ENCODE results near the gene ABI1. TPM values are rescaled to one million over a fixed set of nuclear protein-coding genes. Genes with fewer than 3 reads are reported as not detected.

ABI1 gene
- polyA plus RNA-seq, 2 of the 4 experiments (the other 2 are of a cell fraction), result 35.8 to 67.6 TPM

DNA sequence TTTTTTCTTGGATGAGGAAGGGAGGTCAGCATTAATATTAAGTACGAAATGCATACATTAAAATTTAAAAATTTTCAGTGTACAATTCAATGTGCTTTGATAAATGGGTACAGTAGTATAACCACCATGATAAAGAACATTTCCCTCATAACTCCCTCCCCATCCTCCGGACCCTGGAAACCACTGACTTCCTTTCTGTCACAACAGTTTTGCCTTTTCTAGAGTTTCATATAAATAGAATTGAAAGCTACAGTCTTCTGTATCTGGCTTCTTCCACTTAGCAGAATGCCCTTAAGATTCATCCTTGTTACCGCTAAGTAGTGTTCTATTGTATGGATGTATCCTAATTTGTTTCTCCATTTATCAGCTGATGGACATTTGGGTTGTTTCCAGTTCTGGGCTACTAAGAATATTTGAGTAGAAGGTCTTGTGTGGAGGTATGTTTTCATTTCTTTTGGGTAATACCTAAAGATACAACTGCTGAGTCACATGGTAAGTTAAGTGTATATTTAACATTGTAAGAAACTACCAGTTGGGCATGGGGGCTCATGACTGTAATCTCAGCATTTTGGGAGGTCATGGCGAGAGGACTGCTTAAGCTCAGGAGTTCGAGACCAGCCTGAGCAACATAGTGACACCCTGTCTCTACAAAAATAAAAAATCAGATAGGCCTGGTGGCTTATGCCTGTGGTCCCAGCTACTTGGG, 30.8 kb downstream of the ABI1 start:
- WGBS (ENCODE audit: missing lambda C conversion rate), result 95% methylated on average over 5 of the region's 5 CpGs
- no peak overlapping the region for H3K4me2 ChIP-seq
- no peaks in the 10 kb centered on the region for H3K9me3 ChIP-seq
- no peak overlapping the region for H3K4me3 ChIP-seq
- ChIA-PET POLR2A (no interaction called here), CTCF (interaction anchor here (0.8 kb wide), 1 partner anchor 15 kb away, joined by 4 read pairs; no protein-coding TSS in a partner anchor)
- ATAC-seq, result no peak
- H3K27ac ChIP-seq, result no peak overlapping the region
- H3K4me1 ChIP-seq, result no peaks in the 10 kb centered on the region
- TF ChIP-seq EHF (CRISPR knock-in tag; IDR thresholded peaks at IDR 0.05) (no peak), GATA3 (IDR thresholded peaks at IDR 0.05; ENCODE audit: borderline replicate concordance) (no peak)
- TF ChIP-seq, protein P1, sequence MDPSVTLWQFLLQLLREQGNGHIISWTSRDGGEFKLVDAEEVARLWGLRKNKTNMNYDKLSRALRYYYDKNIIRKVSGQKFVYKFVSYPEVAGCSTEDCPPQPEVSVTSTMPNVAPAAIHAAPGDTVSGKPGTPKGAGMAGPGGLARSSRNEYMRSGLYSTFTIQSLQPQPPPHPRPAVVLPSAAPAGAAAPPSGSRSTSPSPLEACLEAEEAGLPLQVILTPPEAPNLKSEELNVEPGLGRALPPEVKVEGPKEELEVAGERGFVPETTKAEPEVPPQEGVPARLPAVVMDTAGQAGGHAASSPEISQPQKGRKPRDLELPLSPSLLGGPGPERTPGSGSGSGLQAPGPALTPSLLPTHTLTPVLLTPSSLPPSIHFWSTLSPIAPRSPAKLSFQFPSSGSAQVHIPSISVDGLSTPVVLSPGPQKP (IDR thresholded peaks at IDR 0.05; ENCODE audit: low read depth, low read length), result no peak
- FAIRE-seq, result no peak
- no peak for DNase-seq (ENCODE audit: low read depth in 1 of 2, low spot score in 1 of 2)

DNA sequence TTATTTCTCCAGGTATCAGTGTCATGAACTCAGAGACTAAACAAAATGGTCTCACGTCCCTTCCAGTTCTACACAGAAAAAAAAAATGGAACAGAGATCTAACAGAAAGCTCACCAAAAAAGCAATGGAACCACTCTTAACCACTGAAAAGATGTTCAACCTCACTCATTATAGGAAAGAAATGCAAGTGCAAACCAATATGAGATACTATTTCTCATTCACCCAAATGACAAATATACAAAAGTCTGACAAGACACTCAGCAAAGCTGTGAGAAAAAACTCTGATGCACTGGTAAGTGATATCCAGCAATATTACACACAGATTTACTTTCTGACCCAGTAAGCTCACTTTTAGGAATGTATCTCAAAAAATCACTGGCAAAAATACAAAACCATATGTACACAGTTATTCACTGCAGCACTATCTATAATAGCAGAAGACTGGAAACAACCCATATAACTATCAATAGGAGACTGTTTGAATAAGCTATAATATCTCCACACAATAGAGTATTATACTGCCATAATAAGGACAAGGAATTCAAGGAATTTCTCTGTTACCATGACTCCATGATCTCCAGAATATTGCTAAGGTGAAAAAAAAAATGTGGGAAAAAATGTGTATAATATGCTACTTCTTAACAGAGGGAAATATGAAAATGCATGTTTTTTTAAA, 36.6 kb downstream of the ABI1 start:
- FAIRE-seq (no peak), ATAC-seq (no peak), DNase-seq (ENCODE audit: low read depth in 1 of 2, low spot score in 1 of 2) (no peak)
- no peak overlapping the region for H3K27ac ChIP-seq
- 95% methylated on average over 1 of the region's 1 CpG for WGBS (ENCODE audit: missing lambda C conversion rate)
- TF ChIP-seq GATA3 (IDR thresholded peaks at IDR 0.05; ENCODE audit: borderline replicate concordance) (no peak), JUNB (IDR thresholded peaks at IDR 0.05) (no peak), CHD4 (IDR thresholded peaks at IDR 0.05; ENCODE audit: borderline replicate concordance) (no peak), HOXB5 (CRISPR knock-in tag; IDR thresholded peaks at IDR 0.05) (no peak), ZC3H11A (IDR thresholded peaks at IDR 0.05) (no peak), EP300 (IDR thresholded peaks at IDR 0.05) (no peak), CEBPB (IDR thresholded peaks at IDR 0.05) (no peak), EHMT2 (IDR thresholded peaks at IDR 0.05; ENCODE audit: low read depth) (no peak), NFE2L2 (conservative IDR thresholded peaks at IDR 0.05; ENCODE audit: low read length) (no peak), RCOR1 (IDR thresholded peaks at IDR 0.05; ENCODE audit: low read depth, low read length) (no peak), SREBF2 (IDR thresholded peaks at IDR 0.05) (no peak), ZFP36 (IDR thresholded peaks at IDR 0.05; ENCODE audit: borderline replicate concordance, partially characterized antibody) (no peak), HOXB13 (CRISPR knock-in tag; IDR thresholded peaks at IDR 0.05; ENCODE audit: low read depth) (no peak), HOXA7 (CRISPR knock-in tag; IDR thresholded peaks at IDR 0.05) (no peak)
- TF ChIP-seq, protein P2, sequence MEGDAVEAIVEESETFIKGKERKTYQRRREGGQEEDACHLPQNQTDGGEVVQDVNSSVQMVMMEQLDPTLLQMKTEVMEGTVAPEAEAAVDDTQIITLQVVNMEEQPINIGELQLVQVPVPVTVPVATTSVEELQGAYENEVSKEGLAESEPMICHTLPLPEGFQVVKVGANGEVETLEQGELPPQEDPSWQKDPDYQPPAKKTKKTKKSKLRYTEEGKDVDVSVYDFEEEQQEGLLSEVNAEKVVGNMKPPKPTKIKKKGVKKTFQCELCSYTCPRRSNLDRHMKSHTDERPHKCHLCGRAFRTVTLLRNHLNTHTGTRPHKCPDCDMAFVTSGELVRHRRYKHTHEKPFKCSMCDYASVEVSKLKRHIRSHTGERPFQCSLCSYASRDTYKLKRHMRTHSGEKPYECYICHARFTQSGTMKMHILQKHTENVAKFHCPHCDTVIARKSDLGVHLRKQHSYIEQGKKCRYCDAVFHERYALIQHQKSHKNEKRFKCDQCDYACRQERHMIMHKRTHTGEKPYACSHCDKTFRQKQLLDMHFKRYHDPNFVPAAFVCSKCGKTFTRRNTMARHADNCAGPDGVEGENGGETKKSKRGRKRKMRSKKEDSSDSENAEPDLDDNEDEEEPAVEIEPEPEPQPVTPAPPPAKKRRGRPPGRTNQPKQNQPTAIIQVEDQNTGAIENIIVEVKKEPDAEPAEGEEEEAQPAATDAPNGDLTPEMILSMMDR (IDR thresholded peaks at IDR 0.05), result no peak
- TF ChIP-seq, protein P3, sequence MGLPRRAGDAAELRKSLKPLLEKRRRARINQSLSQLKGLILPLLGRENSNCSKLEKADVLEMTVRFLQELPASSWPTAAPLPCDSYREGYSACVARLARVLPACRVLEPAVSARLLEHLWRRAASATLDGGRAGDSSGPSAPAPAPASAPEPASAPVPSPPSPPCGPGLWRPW (IDR thresholded peaks at IDR 0.05), result no peak
- TF ChIP-seq, protein P4, sequence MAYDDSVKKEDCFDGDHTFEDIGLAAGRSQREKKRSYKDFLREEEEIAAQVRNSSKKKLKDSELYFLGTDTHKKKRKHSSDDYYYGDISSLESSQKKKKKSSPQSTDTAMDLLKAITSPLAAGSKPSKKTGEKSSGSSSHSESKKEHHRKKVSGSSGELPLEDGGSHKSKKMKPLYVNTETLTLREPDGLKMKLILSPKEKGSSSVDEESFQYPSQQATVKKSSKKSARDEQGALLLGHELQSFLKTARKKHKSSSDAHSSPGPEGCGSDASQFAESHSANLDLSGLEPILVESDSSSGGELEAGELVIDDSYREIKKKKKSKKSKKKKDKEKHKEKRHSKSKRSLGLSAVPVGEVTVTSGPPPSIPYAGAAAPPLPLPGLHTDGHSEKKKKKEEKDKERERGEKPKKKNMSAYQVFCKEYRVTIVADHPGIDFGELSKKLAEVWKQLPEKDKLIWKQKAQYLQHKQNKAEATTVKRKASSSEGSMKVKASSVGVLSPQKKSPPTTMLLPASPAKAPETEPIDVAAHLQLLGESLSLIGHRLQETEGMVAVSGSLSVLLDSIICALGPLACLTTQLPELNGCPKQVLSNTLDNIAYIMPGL (CRISPR knock-in tag; IDR thresholded peaks at IDR 0.05; ENCODE audit: borderline replicate concordance), result no peak
- TF ChIP-seq, protein P5, sequence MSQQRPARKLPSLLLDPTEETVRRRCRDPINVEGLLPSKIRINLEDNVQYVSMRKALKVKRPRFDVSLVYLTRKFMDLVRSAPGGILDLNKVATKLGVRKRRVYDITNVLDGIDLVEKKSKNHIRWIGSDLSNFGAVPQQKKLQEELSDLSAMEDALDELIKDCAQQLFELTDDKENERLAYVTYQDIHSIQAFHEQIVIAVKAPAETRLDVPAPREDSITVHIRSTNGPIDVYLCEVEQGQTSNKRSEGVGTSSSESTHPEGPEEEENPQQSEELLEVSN (IDR thresholded peaks at IDR 0.05; ENCODE audit: borderline replicate concordance, low read depth), result no peak
- H3K4me1 ChIP-seq, result peaks cover 4% of the 10 kb centered on the region; the same call in 1 of the 3 replicates
- no peak overlapping the region for H3K4me2 ChIP-seq
- POLR2A ChIA-PET, result no interaction called here
- CTCF ChIA-PET, result interaction anchor here (0.6 kb wide), 1 partner anchor 15 kb away, joined by 3 read pairs; no protein-coding TSS in a partner anchor
- no peak overlapping the region for H3K4me3 ChIP-seq
- no peaks in the 10 kb centered on the region for H3K9me3 ChIP-seq

Measured in A549 (cell line).